ENCODE data around the gene TCEAL3.
"Not testable (repeated sequence)": the region's sequence is repeated elsewhere in the genome, so short reads cannot be mapped to it uniquely, and the experiment has no call there.

TCEAL3 gene

GRCh38 chrX:103637604-103638338, 30.0 kb downstream of the TCEAL3 start:
- ATAC-seq (replicated peaks): no peak
- H3K27me3 Mint-ChIP-seq: peaks cover 0 to 3% of the 10 kb centered on the region in 2 donors
- no peaks in the 10 kb centered on the region for H3K4me1 Mint-ChIP-seq
- no peak overlapping the region for H3K4me3 Mint-ChIP-seq
- no peaks in the 10 kb centered on the region for H3K9me3 Mint-ChIP-seq
- DNase-seq: no peak
- no peaks in the 10 kb centered on the region for H3K36me3 Mint-ChIP-seq
- H3K27ac Mint-ChIP-seq: no peak overlapping the region

GRCh38 chrX:103638479-103639346, 30.9 kb downstream of the TCEAL3 start:
- H3K27me3 Mint-ChIP-seq; ATAC-seq (replicated peaks); H3K4me1 Mint-ChIP-seq; H3K9me3 Mint-ChIP-seq; H3K27ac Mint-ChIP-seq; H3K4me3 Mint-ChIP-seq; DNase-seq; H3K36me3 Mint-ChIP-seq: not testable (repeated sequence)

GRCh38 chrX:103640401-103641155, 32.8 kb downstream of the TCEAL3 start:
- ATAC-seq (replicated peaks) (no peak), DNase-seq (no peak)
- H3K4me1 Mint-ChIP-seq: no peaks in the 10 kb centered on the region
- H3K4me3 Mint-ChIP-seq: no peak overlapping the region
- no peaks in the 10 kb centered on the region for H3K9me3 Mint-ChIP-seq
- no peak overlapping the region for H3K27ac Mint-ChIP-seq
- peaks cover 8 to 9% of the 10 kb centered on the region in 2 donors for H3K27me3 Mint-ChIP-seq
- no peaks in the 10 kb centered on the region for H3K36me3 Mint-ChIP-seq

- Mint-ChIP-seq H3K4me1 (no peaks in the 10 kb centered on the region), H3K9me3 (no peaks in the 10 kb centered on the region), H3K4me3 (no peak overlapping the region), H3K27ac (no peak overlapping the region), H3K36me3 (no peaks in the 10 kb centered on the region), H3K27me3 (peaks cover 8 to 9% of the 10 kb centered on the region in 2 donors)
- DNase-seq (no peak), ATAC-seq (replicated peaks) (no peak)
These were observed 36.4 kb downstream of the TCEAL3 start for GRCh38 chrX:103644125-103644524.

GRCh38 chrX:103647630-103648029, 39.9 kb downstream of the TCEAL3 start:
- peaks cover 5 to 8% of the 10 kb centered on the region in 2 donors for H3K27me3 Mint-ChIP-seq
- DNase-seq: no peak
- H3K9me3 Mint-ChIP-seq: no peaks in the 10 kb centered on the region
- no peak overlapping the region for H3K4me3 Mint-ChIP-seq
- H3K4me1 Mint-ChIP-seq: no peaks in the 10 kb centered on the region
- H3K27ac Mint-ChIP-seq: no peak overlapping the region
- ATAC-seq (replicated peaks): no peak
- no peaks in the 10 kb centered on the region for H3K36me3 Mint-ChIP-seq

- ATAC-seq (replicated peaks) (no peak), DNase-seq (no peak)
- Mint-ChIP-seq H3K36me3 (no peaks in the 10 kb centered on the region), H3K9me3 (peaks cover 1 to 6% of the 10 kb centered on the region in 2 donors), H3K27me3 (no peaks in the 10 kb centered on the region), H3K4me1 (no peaks in the 10 kb centered on the region), H3K27ac (no peak overlapping the region), H3K4me3 (no peak overlapping the region)
These were observed 43.5 kb downstream of the TCEAL3 start for GRCh38 chrX:103651151-103651773.

GRCh38 chrX:103655230-103656000, 47.7 kb downstream of the TCEAL3 start:
- not testable (repeated sequence) for H3K4me3 Mint-ChIP-seq; H3K27ac Mint-ChIP-seq; H3K36me3 Mint-ChIP-seq; H3K4me1 Mint-ChIP-seq; DNase-seq; ATAC-seq (replicated peaks)
- Mint-ChIP-seq H3K9me3 (peaks cover 3 to 13% of the 10 kb centered on the region in 2 donors), H3K27me3 (peaks cover 4 to 11% of the 10 kb centered on the region in 2 donors)

GRCh38 chrX:103656617-103657016, 48.9 kb downstream of the TCEAL3 start:
- H3K36me3 Mint-ChIP-seq: no peaks in the 10 kb centered on the region
- peaks cover 4 to 11% of the 10 kb centered on the region in 2 donors for H3K27me3 Mint-ChIP-seq
- no peak for DNase-seq
- H3K4me1 Mint-ChIP-seq: no peaks in the 10 kb centered on the region
- no peak for ATAC-seq (replicated peaks)
- no peak overlapping the region for H3K4me3 Mint-ChIP-seq
- peaks cover 3 to 13% of the 10 kb centered on the region in 2 donors for H3K9me3 Mint-ChIP-seq
- H3K27ac Mint-ChIP-seq: no peak overlapping the region

GRCh38 chrX:103657066-103657465, 49.3 kb downstream of the TCEAL3 start:
- not testable (repeated sequence) for H3K36me3 Mint-ChIP-seq; H3K4me3 Mint-ChIP-seq; H3K27ac Mint-ChIP-seq; H3K4me1 Mint-ChIP-seq; DNase-seq; ATAC-seq (replicated peaks)
- Mint-ChIP-seq H3K9me3 (peaks cover 3 to 13% of the 10 kb centered on the region in 2 donors), H3K27me3 (peaks cover 4 to 11% of the 10 kb centered on the region in 2 donors)

- Mint-ChIP-seq H3K9me3 (peaks cover 3 to 13% of the 10 kb centered on the region in 2 donors), H3K4me3 (no peak overlapping the region), H3K27ac (no peak overlapping the region), H3K27me3 (peaks cover 10 to 13% of the 10 kb centered on the region in 2 donors), H3K36me3 (no peaks in the 10 kb centered on the region), H3K4me1 (peaks cover 0 to 2% of the 10 kb centered on the region in 2 donors)
- ATAC-seq (replicated peaks) (no peak), DNase-seq (no peak)
These were observed 51.1 kb downstream of the TCEAL3 start for GRCh38 chrX:103658681-103659433.

GRCh38 chrX:103659460-103659859, 51.7 kb downstream of the TCEAL3 start:
- not testable (repeated sequence) for H3K4me3 Mint-ChIP-seq; H3K4me1 Mint-ChIP-seq; ATAC-seq (replicated peaks); H3K36me3 Mint-ChIP-seq; DNase-seq; H3K27ac Mint-ChIP-seq
- H3K9me3 Mint-ChIP-seq: peaks cover 3 to 13% of the 10 kb centered on the region in 2 donors
- peaks cover 15 to 19% of the 10 kb centered on the region in 2 donors for H3K27me3 Mint-ChIP-seq
